Neural progenitor cell (in vitro differentiated cells): ENCODE results near the gene ACOX3. TPM values are rescaled to one million over a fixed set of nuclear protein-coding genes. Genes with fewer than 3 reads are reported as not detected.

ENCODE experiments used
- DNase-seq: peaks from one replicate; pipeline ENCODE4 v3.0.0-alpha.2; 2016; ENCODE audit warnings: low spot score
- H2AFZ ChIP-seq: fragments of 200-600 bp; sonication (generic); replicated peaks from 2 replicates; pipeline ENCODE4 v1.6.1; 2016; ENCODE audit warnings: antibody characterized with exemption
- H3F3A ChIP-seq: fragments of 200-600 bp; sonication (generic); 2 replicates; pipeline ENCODE4 v1.6.1; 2016; ENCODE audit warnings: antibody characterized with exemption, low read depth
- H3K27ac ChIP-seq: fragments of 200-600 bp; sonication (generic); 2 replicates; pipeline ENCODE4 v1.5.1; 2016; ENCODE audit warnings: mild to moderate bottlenecking
- H3K27me3 ChIP-seq: fragments of 200-600 bp; sonication (generic); 2 replicates; pipeline ENCODE4 v1.6.1; 2016; ENCODE audit warnings: mild to moderate bottlenecking, moderate library complexity
- H3K36me3 ChIP-seq: fragments of 200-600 bp; sonication (generic); 2 replicates; pipeline ENCODE4 v1.5.1; 2016
- H3K4me1 ChIP-seq: fragments of 200-600 bp; sonication (generic); 2 replicates; pipeline ENCODE4 v1.6.1; 2016; ENCODE audit warnings: mixed run types
- H3K4me2 ChIP-seq: fragments of 200-600 bp; sonication (generic); 2 replicates; pipeline ENCODE4 v1.6.1; 2016
- H3K4me3 ChIP-seq: fragments of 200-600 bp; sonication (generic); 2 replicates; pipeline ENCODE4 v1.5.1; 2016
- H3K79me2 ChIP-seq: fragments of 200-600 bp; sonication (generic); 2 replicates; pipeline ENCODE4 v1.6.1; 2016; ENCODE audit warnings: low read depth
- H3K9ac ChIP-seq: fragments of 200-600 bp; sonication (generic); 2 replicates; pipeline ENCODE4 v1.6.1; 2016
- H3K9me3 ChIP-seq: fragments of 200-600 bp; sonication (generic); 2 replicates; pipeline ENCODE4 v1.5.1; 2016; ENCODE audit warnings: low read depth
- H4K20me1 ChIP-seq: fragments of 200-600 bp; sonication (generic); 2 replicates; pipeline ENCODE4 v1.6.1; 2016; ENCODE audit warnings: low read depth
- H3K27ac Mint-ChIP-seq: 3 replicates; pipeline ENCODE4 v1.8.0; 2021; ENCODE audit warnings: mixed read lengths
- H3K27me3 Mint-ChIP-seq: 2 replicates; pipeline ENCODE4 v1.8.0; 2022; ENCODE audit warnings: low read depth, mild to moderate bottlenecking, inconsistent platforms, moderate library complexity, mixed read lengths; ENCODE audit not compliant: insufficient read depth
- H3K36me3 Mint-ChIP-seq: 3 replicates; pipeline ENCODE4 v1.8.0; 2021; ENCODE audit warnings: mixed read lengths
- H3K4me1 Mint-ChIP-seq: 3 replicates; pipeline ENCODE4 v1.8.0; 2021; ENCODE audit warnings: mixed read lengths
- H3K4me3 Mint-ChIP-seq: 3 replicates; pipeline ENCODE4 v1.8.0; 2021; ENCODE audit warnings: mild to moderate bottlenecking, moderate library complexity, mixed read lengths
- H3K9me3 Mint-ChIP-seq: 3 replicates; pipeline ENCODE4 v1.8.0; 2020; ENCODE audit warnings: mixed read lengths
- EZH2 ChIP-seq: fragments of 200-600 bp; sonication (generic); IDR thresholded peaks from 2 replicates; pipeline ENCODE4 v1.6.1; 2017; ENCODE audit warnings: antibody characterized with exemption, mild to moderate bottlenecking, moderate library complexity
- EZH2phosphoT487 ChIP-seq: fragments of 200-600 bp; sonication (generic); IDR thresholded peaks from 2 replicates; pipeline ENCODE4 v1.6.1; 2017; ENCODE audit warnings: antibody characterized with exemption
- total RNA-seq: library from RNA; depleted of rRNA; stranded (reverse); fragments of >200 nt; gene quantifications from 2 replicates; pipeline ENCODE4 v1.2.3, GENCODE V29; 2015; ENCODE audit warnings: low replicate concordance
- TF ChIP-seq, protein P1 (sequence below): fragments of 200-600 bp; sonication (generic); IDR thresholded peaks from 2 replicates; pipeline ENCODE4 v1.5.1; 2017; ENCODE audit warnings: antibody characterized with exemption, mild to moderate bottlenecking

ACOX3 gene
- total RNA-seq, 1 donor from 2014 or later: 14.0 TPM

DNA sequence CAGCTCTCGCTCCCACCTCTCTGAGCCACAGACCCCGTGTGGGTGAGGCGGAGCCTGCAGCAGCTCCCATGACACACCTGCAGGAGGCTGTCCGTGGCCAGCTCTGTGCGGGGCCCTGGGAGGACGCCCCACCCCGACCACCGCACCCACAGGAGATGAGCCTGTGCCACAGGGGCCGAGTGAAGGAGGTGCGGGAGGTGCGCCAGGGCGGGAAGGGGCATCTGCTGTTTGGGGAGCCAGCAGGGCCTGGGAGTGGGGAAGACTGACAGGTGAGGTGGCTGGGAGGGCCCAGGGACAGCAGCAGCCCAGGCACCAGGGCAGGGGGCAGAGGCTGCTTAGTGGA, 52.0 kb downstream of the ACOX3 start:
- no peaks in the 10 kb centered on the region for H3K79me2 ChIP-seq
- H3K36me3 Mint-ChIP-seq: peaks cover 14% of the 10 kb centered on the region
- H3F3A ChIP-seq: no peaks in the 10 kb centered on the region
- no peak overlapping the region for H3K4me3 ChIP-seq
- no peaks in the 10 kb centered on the region for H3K36me3 ChIP-seq
- H4K20me1 ChIP-seq: no peaks in the 10 kb centered on the region
- H2AFZ ChIP-seq: no peak overlapping the region
- H3K27me3 ChIP-seq: no peaks in the 10 kb centered on the region
- no peak overlapping the region for H3K27ac Mint-ChIP-seq
- DNase-seq: no peak
- peaks cover 32% of the 10 kb centered on the region for H3K4me1 Mint-ChIP-seq
- no peaks in the 10 kb centered on the region for H3K9me3 Mint-ChIP-seq
- H3K9ac ChIP-seq: no peak overlapping the region
- H3K27me3 Mint-ChIP-seq: peaks cover 8% of the 10 kb centered on the region
- H3K4me3 Mint-ChIP-seq: no peak overlapping the region
- peaks cover 6% of the 10 kb centered on the region for H3K4me1 ChIP-seq
- H3K27ac ChIP-seq: no peak overlapping the region
- H3K9me3 ChIP-seq: no peaks in the 10 kb centered on the region
- no peak overlapping the region for H3K4me2 ChIP-seq
- TF ChIP-seq, protein P1, sequence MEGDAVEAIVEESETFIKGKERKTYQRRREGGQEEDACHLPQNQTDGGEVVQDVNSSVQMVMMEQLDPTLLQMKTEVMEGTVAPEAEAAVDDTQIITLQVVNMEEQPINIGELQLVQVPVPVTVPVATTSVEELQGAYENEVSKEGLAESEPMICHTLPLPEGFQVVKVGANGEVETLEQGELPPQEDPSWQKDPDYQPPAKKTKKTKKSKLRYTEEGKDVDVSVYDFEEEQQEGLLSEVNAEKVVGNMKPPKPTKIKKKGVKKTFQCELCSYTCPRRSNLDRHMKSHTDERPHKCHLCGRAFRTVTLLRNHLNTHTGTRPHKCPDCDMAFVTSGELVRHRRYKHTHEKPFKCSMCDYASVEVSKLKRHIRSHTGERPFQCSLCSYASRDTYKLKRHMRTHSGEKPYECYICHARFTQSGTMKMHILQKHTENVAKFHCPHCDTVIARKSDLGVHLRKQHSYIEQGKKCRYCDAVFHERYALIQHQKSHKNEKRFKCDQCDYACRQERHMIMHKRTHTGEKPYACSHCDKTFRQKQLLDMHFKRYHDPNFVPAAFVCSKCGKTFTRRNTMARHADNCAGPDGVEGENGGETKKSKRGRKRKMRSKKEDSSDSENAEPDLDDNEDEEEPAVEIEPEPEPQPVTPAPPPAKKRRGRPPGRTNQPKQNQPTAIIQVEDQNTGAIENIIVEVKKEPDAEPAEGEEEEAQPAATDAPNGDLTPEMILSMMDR: no peak
- no peak for TF ChIP-seq EZH2phosphoT487
- no peak for TF ChIP-seq EZH2

DNA sequence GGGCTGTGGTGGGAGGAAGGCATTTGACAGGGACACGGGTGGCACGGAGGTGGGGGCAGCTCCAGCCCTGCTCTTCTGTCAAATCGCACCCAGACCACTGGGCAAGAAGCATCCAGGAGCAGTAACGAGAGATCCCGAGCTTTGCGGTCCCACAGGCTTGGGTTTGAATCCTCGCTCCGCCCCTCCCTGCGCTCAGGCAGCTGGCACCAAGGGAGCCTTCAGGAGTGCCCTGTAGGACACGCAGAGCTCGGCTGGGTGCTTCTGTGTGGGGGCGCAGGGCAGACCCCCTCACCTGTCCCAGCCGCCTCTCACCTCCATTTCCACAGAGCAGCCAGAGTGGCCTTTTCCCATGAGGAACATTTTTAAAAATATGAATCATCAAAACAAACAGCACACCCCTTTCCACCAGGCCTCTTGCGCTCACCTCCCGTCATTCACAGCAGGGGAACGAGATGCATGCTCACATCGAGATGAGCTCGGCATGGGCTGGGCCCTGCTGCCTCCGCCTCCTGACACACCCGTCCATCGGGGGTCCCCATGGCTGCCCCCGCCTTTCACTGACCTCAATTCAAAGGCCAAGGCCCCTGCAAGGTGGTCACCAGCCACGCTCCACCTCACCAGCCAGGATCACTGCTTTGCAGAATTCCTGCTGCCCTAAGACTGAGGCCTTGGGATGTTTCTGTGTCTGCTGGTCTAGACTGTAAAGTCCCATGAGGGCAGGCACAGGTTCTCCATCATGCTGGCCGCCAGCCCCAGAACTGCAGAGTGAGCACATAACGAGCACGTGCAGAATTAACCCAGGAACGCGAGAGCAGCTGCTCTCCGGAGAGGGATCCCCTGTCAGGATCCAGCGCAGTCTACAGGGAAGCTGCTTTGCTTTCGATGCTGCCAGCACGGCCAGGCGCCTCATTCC, 52.7 kb downstream of the ACOX3 start:
- H3K9me3 ChIP-seq: no peaks in the 10 kb centered on the region
- Mint-ChIP-seq H3K4me1 (peaks cover 25% of the 10 kb centered on the region), H3K27ac (peak overlapping the region; percentile 21)

DNA sequence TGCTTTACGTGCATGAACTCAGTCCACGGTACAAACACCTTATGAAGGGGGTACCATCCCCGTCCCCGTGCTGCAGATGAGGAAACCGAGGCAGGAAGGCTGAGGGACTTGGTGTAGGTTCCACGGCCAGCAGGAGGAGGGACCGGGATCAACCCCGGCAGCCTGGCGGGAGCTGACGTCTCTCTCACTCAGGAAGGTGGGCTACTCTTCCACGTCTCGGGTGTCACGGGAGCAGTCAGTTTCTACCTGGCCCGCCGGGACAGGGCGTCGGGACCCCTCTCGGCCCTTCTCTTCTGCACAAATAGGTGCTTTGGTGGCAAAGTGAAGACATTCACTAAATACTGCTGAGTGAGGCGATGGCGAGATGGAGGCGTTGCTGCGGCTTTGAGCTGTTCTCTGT, 53.3 kb downstream of the ACOX3 start:
- TF ChIP-seq, protein P1: no peak
- no peak for TF ChIP-seq EZH2
- no peak for TF ChIP-seq EZH2phosphoT487
- Histone ChIP-seq H3K4me3 (no peak overlapping the region), H3K9ac (no peak overlapping the region), H3K27me3 (no peaks in the 10 kb centered on the region), H3K27ac (no peak overlapping the region), H3F3A (no peaks in the 10 kb centered on the region), H3K9me3 (no peaks in the 10 kb centered on the region), H3K36me3 (no peaks in the 10 kb centered on the region), H3K4me1 (no peaks in the 10 kb centered on the region), H3K79me2 (no peaks in the 10 kb centered on the region), H4K20me1 (no peaks in the 10 kb centered on the region), H2AFZ (no peak overlapping the region), H3K4me2 (no peak overlapping the region)
- Mint-ChIP-seq H3K4me3 (peak overlapping the region; percentile 58), H3K4me1 (peaks cover 19% of the 10 kb centered on the region), H3K27ac (no peak overlapping the region), H3K27me3 (peaks cover 7% of the 10 kb centered on the region), H3K36me3 (peaks cover 12% of the 10 kb centered on the region), H3K9me3 (no peaks in the 10 kb centered on the region)
- no peak for DNase-seq

More for the DNA sequence above, 52.7 kb downstream of the ACOX3 start:
- Histone ChIP-seq H3K27ac (no peak overlapping the region), H3F3A (no peaks in the 10 kb centered on the region), H3K4me3 (no peak overlapping the region), H3K4me2 (no peak overlapping the region), H3K4me1 (peaks cover 2% of the 10 kb centered on the region), H3K27me3 (no peaks in the 10 kb centered on the region), H3K9ac (no peak overlapping the region), H2AFZ (no peak overlapping the region), H4K20me1 (no peaks in the 10 kb centered on the region), H3K79me2 (no peaks in the 10 kb centered on the region), H3K36me3 (no peaks in the 10 kb centered on the region)
- Mint-ChIP-seq H3K9me3 (no peaks in the 10 kb centered on the region), H3K4me3 (peak overlapping the region; percentile 58), H3K27me3 (peaks cover 8% of the 10 kb centered on the region), H3K36me3 (peaks cover 14% of the 10 kb centered on the region)
- DNase-seq: no peak
- TF ChIP-seq, protein P1: no peak
- no peak for TF ChIP-seq EZH2phosphoT487
- TF ChIP-seq EZH2: no peak
